IPS-15b (cell line): ENCODE measurements around the gene NPY5R.

ENCODE experiments used
- H3K27me3 ChIP-seq: one replicate; pipeline ENCODE4 v1.6.1; 2013; ENCODE audit warnings: low read length; ENCODE audit not compliant: control insufficient read depth, insufficient read depth
- H3K36me3 ChIP-seq: one replicate; pipeline ENCODE4 v1.6.1; 2013; ENCODE audit warnings: low read length; ENCODE audit not compliant: control insufficient read depth, insufficient read depth
- H3K4me1 ChIP-seq: one replicate; pipeline ENCODE4 v1.6.1; 2013; ENCODE audit warnings: mild to moderate bottlenecking, low read length; ENCODE audit not compliant: control insufficient read depth, insufficient read depth
- H3K4me3 ChIP-seq: one replicate; pipeline ENCODE4 v1.5.1; 2013; ENCODE audit warnings: low read depth, low read length
- H3K9ac ChIP-seq: one replicate; pipeline ENCODE4 v1.6.1; 2013; ENCODE audit warnings: low read depth, mild to moderate bottlenecking, low read length
- H3K9me3 ChIP-seq: one replicate; pipeline ENCODE4 v1.6.1; 2013; ENCODE audit warnings: mild to moderate bottlenecking, low read length; ENCODE audit not compliant: control insufficient read depth, insufficient read depth

The NPY5R gene

DNA sequence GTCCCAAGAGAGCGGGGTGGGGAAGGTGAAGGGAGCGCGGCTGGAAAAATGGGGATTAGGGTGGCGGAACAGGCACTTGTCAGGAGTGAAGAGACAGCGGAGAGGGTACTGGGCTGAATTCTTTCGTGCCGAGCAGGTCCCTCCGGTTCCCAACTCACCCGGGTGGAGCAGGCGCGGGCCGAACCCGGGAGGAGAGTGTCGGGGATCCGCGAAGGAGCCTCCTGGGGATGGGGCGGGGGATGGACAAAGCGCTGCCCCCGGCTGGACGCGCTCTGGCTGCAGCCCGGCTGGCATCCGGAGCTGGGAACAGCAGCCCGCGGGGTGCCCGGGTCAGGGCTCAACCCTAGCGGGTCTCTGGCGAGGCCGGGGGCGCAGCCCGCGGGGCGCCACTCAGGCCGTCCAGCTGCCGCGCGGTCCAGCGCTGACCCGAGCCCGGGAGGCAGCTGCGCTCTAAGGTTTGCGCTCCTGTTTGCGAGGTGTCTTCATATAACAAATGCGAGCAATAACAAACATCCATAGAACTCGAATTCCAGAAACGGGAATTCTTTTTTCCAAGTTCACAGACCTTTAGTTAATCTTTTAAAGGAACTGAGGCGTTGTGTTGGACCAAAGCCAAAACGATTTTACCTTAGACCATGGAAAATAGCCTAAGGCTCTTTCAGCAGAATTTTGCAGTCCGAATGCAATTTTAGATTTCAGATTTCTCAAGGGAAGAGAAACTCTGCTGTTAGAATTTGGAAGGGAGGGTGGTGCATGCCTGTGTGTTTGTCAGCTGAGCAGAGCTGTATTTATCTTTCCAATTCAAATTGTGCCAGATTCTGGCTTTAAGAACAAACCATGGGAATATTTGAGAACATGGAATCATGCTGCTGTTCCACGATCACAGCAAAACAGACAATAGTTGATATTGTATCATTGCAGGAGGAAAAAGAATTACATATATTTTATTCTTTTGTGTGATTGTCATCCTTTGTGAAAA lies 744 bp downstream of the NPY5R start:
- Histone ChIP-seq H3K9me3 (no peaks in the 10 kb centered on the region), H3K27me3 (peaks cover 38% of the 10 kb centered on the region), H3K9ac (peak overlapping the region; percentile 67), H3K4me3 (peak overlapping the region; percentile 78), H3K36me3 (no peaks in the 10 kb centered on the region), H3K4me1 (no peaks in the 10 kb centered on the region)

GRCh38 chr4:163350672-163351071 lies 7.0 kb downstream of the NPY5R start:
- Histone ChIP-seq H3K9ac (no peak overlapping the region), H3K9me3 (no peaks in the 10 kb centered on the region), H3K4me3 (no peak overlapping the region), H3K27me3 (no peaks in the 10 kb centered on the region), H3K36me3 (no peaks in the 10 kb centered on the region), H3K4me1 (no peaks in the 10 kb centered on the region)

DNA sequence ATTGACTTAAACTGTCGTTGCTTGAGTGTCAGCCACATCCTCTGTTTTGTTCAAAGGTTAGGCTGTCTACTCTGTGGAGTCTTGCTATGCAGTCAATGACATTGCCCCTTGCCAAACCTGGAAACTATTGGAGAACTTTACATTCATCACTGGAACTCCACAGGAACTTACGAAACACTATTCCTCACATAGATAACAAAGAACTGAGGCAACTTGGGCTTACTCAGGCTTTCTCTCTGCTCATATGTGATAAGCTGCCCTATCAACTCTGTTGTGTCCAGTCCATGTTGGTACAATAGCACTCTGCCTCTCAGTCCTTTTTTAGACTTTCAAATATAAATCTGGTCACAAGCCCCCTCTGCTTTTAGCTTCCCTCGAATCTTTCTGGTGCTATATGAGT lies 9.4 kb downstream of the NPY5R start:
- Histone ChIP-seq H3K4me3 (no peak overlapping the region), H3K4me1 (no peaks in the 10 kb centered on the region), H3K9ac (no peak overlapping the region), H3K27me3 (no peaks in the 10 kb centered on the region), H3K36me3 (no peaks in the 10 kb centered on the region), H3K9me3 (no peaks in the 10 kb centered on the region)

DNA sequence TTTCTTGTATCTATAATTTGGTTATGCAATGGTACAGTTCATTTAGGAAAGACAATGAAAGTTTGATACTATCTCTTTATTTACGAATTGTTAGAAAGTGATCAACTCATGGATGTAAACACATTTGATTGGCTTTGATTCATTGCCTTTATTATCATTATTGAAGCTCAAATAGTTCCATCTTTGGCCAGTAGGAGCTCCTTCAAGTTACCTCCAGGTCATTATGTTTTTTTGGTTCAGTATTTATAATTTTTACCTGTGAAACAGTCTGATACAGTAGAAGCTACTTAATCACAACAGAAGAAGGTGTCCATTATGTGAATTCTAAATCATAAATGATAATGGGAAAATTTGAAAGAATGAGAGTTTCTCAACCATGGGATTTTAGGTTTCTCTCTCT lies 12.4 kb downstream of the NPY5R start:
- Histone ChIP-seq H3K9me3 (no peaks in the 10 kb centered on the region), H3K4me1 (no peaks in the 10 kb centered on the region), H3K4me3 (no peak overlapping the region), H3K36me3 (no peaks in the 10 kb centered on the region), H3K27me3 (no peaks in the 10 kb centered on the region), H3K9ac (no peak overlapping the region)

- H3K4me3 ChIP-seq: no peak overlapping the region
- no peaks in the 10 kb centered on the region for H3K36me3 ChIP-seq
- H3K27me3 ChIP-seq: no peaks in the 10 kb centered on the region
- H3K9ac ChIP-seq: no peak overlapping the region
- H3K9me3 ChIP-seq: no peaks in the 10 kb centered on the region
- H3K4me1 ChIP-seq: no peaks in the 10 kb centered on the region
Measured at GRCh38 chr4:163367651-163368050, 24.0 kb downstream of the NPY5R start.

- H3K4me3 ChIP-seq: no peak overlapping the region
- no peaks in the 10 kb centered on the region for H3K9me3 ChIP-seq
- no peaks in the 10 kb centered on the region for H3K4me1 ChIP-seq
- no peaks in the 10 kb centered on the region for H3K36me3 ChIP-seq
- no peak overlapping the region for H3K9ac ChIP-seq
- no peaks in the 10 kb centered on the region for H3K27me3 ChIP-seq
Measured at GRCh38 chr4:163372029-163372428, 28.3 kb downstream of the NPY5R start.

DNA sequence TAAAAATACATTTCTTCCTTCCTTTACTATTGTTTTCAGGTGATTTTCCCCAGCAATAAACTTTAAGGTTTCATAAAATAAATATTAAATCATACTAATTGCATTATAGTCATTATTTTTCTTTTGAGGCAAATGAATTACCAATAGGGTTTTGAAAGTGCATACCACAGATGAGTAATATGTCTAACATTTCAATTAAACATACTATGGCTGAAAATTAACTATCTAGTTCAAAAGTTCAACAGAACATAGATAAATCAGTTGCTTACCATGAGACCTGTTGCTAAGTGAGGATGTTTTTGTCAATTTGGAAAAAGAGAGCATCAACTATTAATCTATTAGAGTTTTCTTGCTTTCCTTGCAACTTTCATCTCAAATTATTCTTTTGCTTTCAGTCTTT lies 35.0 kb downstream of the NPY5R start:
- H3K36me3 ChIP-seq: no peaks in the 10 kb centered on the region

DNA sequence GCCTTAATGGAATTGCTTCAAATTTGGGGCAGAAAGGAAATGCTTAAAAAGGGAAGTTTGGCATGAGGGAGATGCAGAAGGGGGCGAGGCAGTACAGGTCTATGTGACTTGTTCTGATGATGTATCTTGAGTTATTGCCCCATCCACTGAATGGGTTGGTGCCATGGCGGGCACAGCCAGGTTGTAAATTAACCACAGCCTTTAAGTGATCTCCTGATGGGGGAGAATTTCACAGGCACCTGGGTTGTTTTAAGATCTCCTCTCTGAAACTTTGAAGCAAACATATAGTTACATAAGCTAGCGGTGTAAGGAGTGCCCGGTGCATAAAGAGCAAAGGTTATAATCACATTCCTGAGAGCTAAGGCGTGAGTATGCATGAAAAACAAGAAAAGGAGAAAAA lies 37.0 kb downstream of the NPY5R start:
- H3K36me3 ChIP-seq: no peaks in the 10 kb centered on the region
- H3K9me3 ChIP-seq: no peaks in the 10 kb centered on the region
- H3K4me1 ChIP-seq: no peaks in the 10 kb centered on the region
- no peaks in the 10 kb centered on the region for H3K27me3 ChIP-seq
- H3K4me3 ChIP-seq: no peak overlapping the region
- H3K9ac ChIP-seq: no peak overlapping the region

More for the DNA sequence above, 35.0 kb downstream of the NPY5R start:
- Histone ChIP-seq H3K9ac (no peak overlapping the region), H3K4me3 (no peak overlapping the region), H3K27me3 (no peaks in the 10 kb centered on the region), H3K4me1 (no peaks in the 10 kb centered on the region), H3K9me3 (no peaks in the 10 kb centered on the region)

- no peaks in the 10 kb centered on the region for H3K27me3 ChIP-seq
- H3K9ac ChIP-seq: no peak overlapping the region
- no peaks in the 10 kb centered on the region for H3K9me3 ChIP-seq
- no peaks in the 10 kb centered on the region for H3K36me3 ChIP-seq
- H3K4me3 ChIP-seq: no peak overlapping the region
- no peaks in the 10 kb centered on the region for H3K4me1 ChIP-seq
Measured at GRCh38 chr4:163382178-163382869, 38.6 kb downstream of the NPY5R start.

GRCh38 chr4:163384434-163384833 lies 40.7 kb downstream of the NPY5R start:
- Histone ChIP-seq H3K4me1 (no peaks in the 10 kb centered on the region), H3K9ac (no peak overlapping the region), H3K36me3 (no peaks in the 10 kb centered on the region), H3K9me3 (no peaks in the 10 kb centered on the region), H3K4me3 (no peak overlapping the region), H3K27me3 (no peaks in the 10 kb centered on the region)

DNA sequence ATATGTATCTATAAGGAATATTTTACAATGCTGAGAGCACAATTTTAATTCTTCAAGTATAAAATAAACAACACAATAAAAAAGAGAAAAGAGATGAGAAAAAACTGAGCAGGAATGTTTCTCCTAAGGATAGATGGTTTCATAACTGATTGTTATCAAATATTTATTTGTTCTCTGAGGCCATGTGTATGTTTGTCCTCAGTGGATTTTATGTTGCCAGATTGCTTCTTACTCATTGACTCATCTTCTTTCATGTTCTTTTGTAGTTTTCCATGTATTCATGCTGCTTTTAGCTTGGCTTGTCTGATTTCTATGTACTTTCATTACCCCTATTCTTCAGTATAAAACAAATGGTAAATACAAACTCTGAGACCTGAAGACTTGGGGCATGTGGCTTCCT lies 41.2 kb downstream of the NPY5R start:
- no peaks in the 10 kb centered on the region for H3K9me3 ChIP-seq
- no peaks in the 10 kb centered on the region for H3K4me1 ChIP-seq
- no peaks in the 10 kb centered on the region for H3K36me3 ChIP-seq
- H3K27me3 ChIP-seq: no peaks in the 10 kb centered on the region
- H3K9ac ChIP-seq: no peak overlapping the region
- H3K4me3 ChIP-seq: no peak overlapping the region

- Histone ChIP-seq H3K9ac (no peak overlapping the region), H3K4me3 (no peak overlapping the region), H3K9me3 (no peaks in the 10 kb centered on the region), H3K36me3 (no peaks in the 10 kb centered on the region), H3K4me1 (no peaks in the 10 kb centered on the region), H3K27me3 (no peaks in the 10 kb centered on the region)
Measured at GRCh38 chr4:163385466-163385865, 41.8 kb downstream of the NPY5R start.
